Measurements from ENCODE around the gene WDR47.

GRCh38 chr1:109045595-109045994 is 3.7 kb upstream of the WDR47 start:
- no peak for TF ChIP-seq CEBPB (IDR thresholded peaks at IDR 0.05)
- TF ChIP-seq, protein P1, sequence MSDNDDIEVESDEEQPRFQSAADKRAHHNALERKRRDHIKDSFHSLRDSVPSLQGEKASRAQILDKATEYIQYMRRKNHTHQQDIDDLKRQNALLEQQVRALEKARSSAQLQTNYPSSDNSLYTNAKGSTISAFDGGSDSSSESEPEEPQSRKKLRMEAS (IDR thresholded peaks at IDR 0.05) = no peak

Data from A549 (cell line).